ENCODE measurements around the gene KRT2.

The KRT2 gene

GRCh38 chr12:52608161-52608560, 43.9 kb downstream of the KRT2 start:
- H3K27ac ChIP-seq, result no peak overlapping the region
- TF ChIP-seq ZFX (IDR thresholded peaks at IDR 0.05) (no peak), CTCF (conservative IDR thresholded peaks at IDR 0.05) (no peak)

GRCh38 chr12:52607314-52607713, 44.7 kb downstream of the KRT2 start:
- TF ChIP-seq ZFX (IDR thresholded peaks at IDR 0.05) (no peak), CTCF (conservative IDR thresholded peaks at IDR 0.05) (no peak)
- no peak overlapping the region for H3K27ac ChIP-seq

- no peak overlapping the region for H3K27ac ChIP-seq
- TF ChIP-seq ZFX (IDR thresholded peaks at IDR 0.05) (no peak), CTCF (conservative IDR thresholded peaks at IDR 0.05) (no peak)
Observed at GRCh38 chr12:52606581-52607218, 45.3 kb downstream of the KRT2 start.

- TF ChIP-seq CTCF (conservative IDR thresholded peaks at IDR 0.05) (no peak), ZFX (IDR thresholded peaks at IDR 0.05) (no peak)
- H3K27ac ChIP-seq, result no peak overlapping the region
Observed at GRCh38 chr12:52606096-52606495, 45.9 kb downstream of the KRT2 start.

- no peak overlapping the region for H3K27ac ChIP-seq
Observed at GRCh38 chr12:52605542-52605941, 46.5 kb downstream of the KRT2 start.

GRCh38 chr12:52604859-52605258, 47.2 kb downstream of the KRT2 start:
- no peak for TF ChIP-seq CTCF (conservative IDR thresholded peaks at IDR 0.05)
- H3K27ac ChIP-seq, result no peak overlapping the region

More at GRCh38 chr12:52605542-52605941, 46.5 kb downstream of the KRT2 start:
- TF ChIP-seq CTCF (conservative IDR thresholded peaks at IDR 0.05), result no peak
- TF ChIP-seq ZFX (IDR thresholded peaks at IDR 0.05), result no peak

GRCh38 chr12:52603314-52603713, 48.7 kb downstream of the KRT2 start:
- H3K27ac ChIP-seq, result no peak overlapping the region
- TF ChIP-seq ZFX (IDR thresholded peaks at IDR 0.05) (no peak), CTCF (conservative IDR thresholded peaks at IDR 0.05) (no peak)
